ENCODE measurements around the gene CABP4. TPM values are rescaled to one million over a fixed set of nuclear protein-coding genes. Genes with fewer than 3 reads are reported as not detected.

CABP4 gene
- total RNA-seq, 1 experiment from 2014 or later: not detected

GRCh38 chr11:67482827-67483798 lies 28.0 kb downstream of the CABP4 start, which contains the start of gene AIP (continued):
- TF ChIP-seq ZNF281 (CRISPR knock-in tag; IDR thresholded peaks at IDR 0.05) (peak; percentile 97), ZBTB21 (CRISPR knock-in tag; IDR thresholded peaks at IDR 0.05; ENCODE audit: borderline replicate concordance) (peak; percentile 92; the same call in 1 of the 2 replicates), E2F4 (CRISPR knock-in tag; IDR thresholded peaks at IDR 0.05; ENCODE audit: borderline replicate concordance, low read depth) (no peak), GTF2I (CRISPR knock-in tag; conservative IDR thresholded peaks at IDR 0.05) (no peak), RORB (CRISPR knock-in tag; IDR thresholded peaks at IDR 0.05) (no peak), OVOL2 (CRISPR knock-in tag; IDR thresholded peaks at IDR 0.05; ENCODE audit: borderline replicate concordance) (no peak), NFE2L1 (CRISPR knock-in tag; IDR thresholded peaks at IDR 0.05) (peak; percentile 99), SMAD3 (CRISPR knock-in tag; IDR thresholded peaks at IDR 0.05; ENCODE audit: borderline replicate concordance) (peak; percentile 98)

GRCh38 chr11:67483831-67484665 lies 28.9 kb downstream of the CABP4 start:
- Mint-ChIP-seq H3K36me3 (peaks cover 7% of the 10 kb centered on the region; the same call in 1 of the 2 replicates), H3K4me3 (peak overlapping the region; percentile 75), H3K9me3 (no peaks in the 10 kb centered on the region), H3K27ac (no peak overlapping the region), H3K27me3 (ENCODE audit: low read depth) (peaks cover 42% of the 10 kb centered on the region), H3K4me1 (peaks cover 19% of the 10 kb centered on the region)
- DNase-seq (ENCODE audit: low spot score) (no peak), ATAC-seq (no peak)
- CTCF ChIA-PET: interaction anchor here (1.4 kb wide), 1 partner anchor 83 kb away, joined by 14 read pairs; the partner anchor contains the start of gene PPP1CA
- POLR2A ChIA-PET: interaction anchor here (0.7 kb wide), 1 partner anchor 46 kb away, joined by 3 read pairs; the partner anchor contains the start of gene PTPRCAP
- TF ChIP-seq TEAD4 (CRISPR knock-in tag; IDR thresholded peaks at IDR 0.05) (no peak), ZNF138 (CRISPR knock-in tag; conservative IDR thresholded peaks at IDR 0.05) (no peak), FOXP4 (CRISPR knock-in tag; IDR thresholded peaks at IDR 0.05) (no peak), ZBTB43 (CRISPR knock-in tag; IDR thresholded peaks at IDR 0.05) (no peak), TEAD1 (CRISPR knock-in tag; IDR thresholded peaks at IDR 0.05) (no peak), CTCF (IDR thresholded peaks at IDR 0.05) (no peak), KAT7 (CRISPR knock-in tag; IDR thresholded peaks at IDR 0.05; ENCODE audit: borderline replicate concordance) (no peak), HMGXB4 (CRISPR knock-in tag; IDR thresholded peaks at IDR 0.05) (no peak), NR2C2 (CRISPR knock-in tag; IDR thresholded peaks at IDR 0.05) (no peak), OVOL2 (CRISPR knock-in tag; IDR thresholded peaks at IDR 0.05; ENCODE audit: borderline replicate concordance) (no peak), PRDM15 (CRISPR knock-in tag; IDR thresholded peaks at IDR 0.05) (no peak)
